Osteoblast (primary cell): Measurements from ENCODE around the gene SIM2. TPM values are rescaled to one million over a fixed set of nuclear protein-coding genes. Genes with fewer than 3 reads are reported as not detected.

Source experiments
- DNase-seq: peaks from one replicate; pipeline ENCODE4 v3.0.0; 2011; ENCODE audit warnings: low spot score, mixed read lengths; ENCODE audit not compliant: insufficient read length; ENCODE audit errors: missing footprints
- H2AFZ ChIP-seq: 2 replicates; pipeline ENCODE4 v1.6.0; 2011; ENCODE audit warnings: mild to moderate bottlenecking, low read length
- H3K27ac ChIP-seq: 2 replicates; pipeline ENCODE4 v1.5.1; 2011; ENCODE audit warnings: mild to moderate bottlenecking, low read depth, low read length, moderate library complexity
- H3K27me3 ChIP-seq: 2 replicates; pipeline ENCODE4 v1.6.0; 2012; ENCODE audit warnings: mild to moderate bottlenecking, control low read depth, inconsistent platforms, low read length, moderate library complexity; ENCODE audit not compliant: insufficient read depth
- H3K36me3 ChIP-seq: 2 replicates; pipeline ENCODE4 v1.5.1; 2011; ENCODE audit warnings: mild to moderate bottlenecking, low read length, control low read depth, moderate library complexity; ENCODE audit not compliant: insufficient read depth
- H3K4me1 ChIP-seq: 2 replicates; pipeline ENCODE4 v1.5.1; 2011; ENCODE audit warnings: mild to moderate bottlenecking, low read length, control low read depth, moderate library complexity; ENCODE audit not compliant: insufficient read depth
- H3K4me2 ChIP-seq: 2 replicates; pipeline ENCODE4 v1.6.0; 2011; ENCODE audit warnings: mild to moderate bottlenecking, low read length; ENCODE audit not compliant: insufficient read depth
- H3K4me3 ChIP-seq: fragments of 200-600 bp; sonication (generic); 3 replicates; pipeline ENCODE4 v1.5.1; 2012; ENCODE audit warnings: mild to moderate bottlenecking, low read length, inconsistent platforms; ENCODE audit not compliant: insufficient read depth
- H3K79me2 ChIP-seq: 2 replicates; pipeline ENCODE4 v1.6.0; 2012; ENCODE audit warnings: mild to moderate bottlenecking, low read length, control low read depth, inconsistent platforms; ENCODE audit not compliant: insufficient read depth
- H3K9me3 ChIP-seq: 2 replicates; pipeline ENCODE4 v1.5.1; 2011; ENCODE audit warnings: low read depth, low read length, control low read depth
- H4K20me1 ChIP-seq: 2 replicates; pipeline ENCODE4 v1.6.0; 2012; ENCODE audit warnings: mild to moderate bottlenecking, low read length, control low read depth; ENCODE audit not compliant: insufficient read depth
- CTCF ChIP-seq: IDR thresholded peaks from 2 replicates; pipeline ENCODE4 v1.5.1; 2011; ENCODE audit warnings: mild to moderate bottlenecking, low read depth, low read length, moderate library complexity; ENCODE audit errors: extremely low read depth
- total RNA-seq: library from RNA; depleted of rRNA; stranded (reverse); fragments of >200 nt; gene quantifications from 2 replicates; pipeline ENCODE4 v1.2.3, GENCODE V29; 2012

Gene SIM2
- total RNA-seq, 1 donor: 3.6 TPM

- Histone ChIP-seq H3K27me3 (no peaks in the 10 kb centered on the region), H3K4me3 (no peak overlapping the region), H3K27ac (no peak overlapping the region), H3K4me1 (no peaks in the 10 kb centered on the region), H3K9me3 (no peaks in the 10 kb centered on the region), H3K4me2 (no peak overlapping the region), H3K36me3 (no peaks in the 10 kb centered on the region), H3K79me2 (no peaks in the 10 kb centered on the region), H2AFZ (no peak overlapping the region), H4K20me1 (no peaks in the 10 kb centered on the region)
- DNase-seq: peak; percentile 72
- TF ChIP-seq CTCF: no peak
These were observed 19.1 kb downstream of the SIM2 start for GRCh38 chr21:36717976-36718375.

GRCh38 chr21:36718951-36719501 is 20.1 kb downstream of the SIM2 start:
- H4K20me1 ChIP-seq: no peaks in the 10 kb centered on the region
- H3K36me3 ChIP-seq: no peaks in the 10 kb centered on the region
- no peak overlapping the region for H3K4me2 ChIP-seq
- H3K4me1 ChIP-seq: no peaks in the 10 kb centered on the region
- H3K4me3 ChIP-seq: no peak overlapping the region
- no peak for TF ChIP-seq CTCF
- no peak overlapping the region for H3K27ac ChIP-seq
- no peak for DNase-seq
- no peaks in the 10 kb centered on the region for H3K27me3 ChIP-seq
- H3K9me3 ChIP-seq: no peaks in the 10 kb centered on the region
- no peak overlapping the region for H2AFZ ChIP-seq
- no peaks in the 10 kb centered on the region for H3K79me2 ChIP-seq

DNA sequence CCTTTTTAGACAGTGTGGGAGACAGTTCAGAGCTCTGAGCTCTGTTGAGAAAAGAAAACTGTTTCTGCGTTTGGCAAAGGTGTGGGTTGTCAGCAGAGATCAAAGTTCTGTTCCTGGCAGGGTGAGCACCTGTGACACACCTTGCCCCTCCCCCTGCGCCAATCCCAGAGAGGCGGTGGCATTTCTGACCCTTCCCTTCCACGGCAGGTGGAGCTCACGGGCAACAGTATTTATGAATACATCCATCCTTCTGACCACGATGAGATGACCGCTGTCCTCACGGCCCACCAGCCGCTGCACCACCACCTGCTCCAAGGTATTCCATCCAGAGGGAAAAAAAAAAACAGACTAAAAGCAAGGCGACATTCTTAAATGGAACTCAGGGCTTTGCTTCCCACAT is 20.7 kb downstream of the SIM2 start:
- TF ChIP-seq CTCF: no peak
- no peaks in the 10 kb centered on the region for H3K36me3 ChIP-seq
- H3K27me3 ChIP-seq: no peaks in the 10 kb centered on the region
- no peak overlapping the region for H2AFZ ChIP-seq
- DNase-seq: no peak
- H4K20me1 ChIP-seq: no peaks in the 10 kb centered on the region
- H3K27ac ChIP-seq: no peak overlapping the region
- H3K4me3 ChIP-seq: no peak overlapping the region
- no peak overlapping the region for H3K4me2 ChIP-seq
- H3K9me3 ChIP-seq: no peaks in the 10 kb centered on the region
- H3K4me1 ChIP-seq: no peaks in the 10 kb centered on the region
- no peaks in the 10 kb centered on the region for H3K79me2 ChIP-seq

DNA sequence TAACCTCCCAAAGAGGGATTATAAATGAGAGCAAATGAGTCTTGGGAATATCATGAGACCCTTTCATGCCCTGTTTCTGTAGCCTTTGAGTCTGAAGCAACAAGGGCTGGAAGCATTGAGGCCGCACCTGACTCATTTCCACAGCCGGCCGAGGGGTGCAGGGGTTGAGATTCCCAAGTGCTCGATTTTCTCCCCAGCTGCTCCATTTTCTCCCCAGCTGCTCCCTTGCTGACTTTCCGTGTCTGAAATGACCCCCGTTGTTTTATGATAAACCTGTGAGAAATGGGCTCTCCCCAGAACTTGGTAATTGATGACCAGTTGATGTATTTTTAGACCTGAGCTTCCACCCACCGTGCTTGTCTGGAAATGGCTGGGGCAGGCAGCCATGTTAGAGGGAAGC is 22.9 kb downstream of the SIM2 start:
- H3K9me3 ChIP-seq: no peaks in the 10 kb centered on the region
- no peak overlapping the region for H3K27ac ChIP-seq
- no peaks in the 10 kb centered on the region for H3K4me1 ChIP-seq
- H3K4me2 ChIP-seq: no peak overlapping the region
- no peaks in the 10 kb centered on the region for H4K20me1 ChIP-seq
- no peak for TF ChIP-seq CTCF
- H3K36me3 ChIP-seq: no peaks in the 10 kb centered on the region
- no peaks in the 10 kb centered on the region for H3K79me2 ChIP-seq
- no peak overlapping the region for H2AFZ ChIP-seq
- no peak overlapping the region for H3K4me3 ChIP-seq
- DNase-seq: no peak
- H3K27me3 ChIP-seq: no peaks in the 10 kb centered on the region
